GM12875 (cell line): ENCODE measurements around the gene FSCN2.
A peak's percentile ranks its signal among the peaks of the same experiment; 100 is the strongest.

Experiments
- H3K4me3 ChIP-seq: one replicate; pipeline ENCODE4 v1.5.1; 2011; ENCODE audit warnings: low read depth, low read length, control low read depth
- CTCF ChIP-seq: IDR thresholded peaks from 2 replicates; pipeline ENCODE4 v1.5.1; 2011; ENCODE audit warnings: low read depth, mild to moderate bottlenecking, control low read depth, inconsistent platforms, low read length, moderate library complexity, borderline replicate concordance; ENCODE audit not compliant: insufficient read depth

FSCN2 gene

GRCh38 chr17:81487487-81488275, 40.5 kb upstream of the FSCN2 start:
- no peak for TF ChIP-seq CTCF
- peak overlapping the region; percentile 60 for H3K4me3 ChIP-seq

GRCh38 chr17:81488276-81488860, 39.8 kb upstream of the FSCN2 start:
- H3K4me3 ChIP-seq: peak overlapping the region; percentile 60
- no peak for TF ChIP-seq CTCF

- TF ChIP-seq CTCF: no peak
- no peak overlapping the region for H3K4me3 ChIP-seq
Measured at GRCh38 chr17:81489012-81489997, 38.9 kb upstream of the FSCN2 start.

- H3K4me3 ChIP-seq: no peak overlapping the region
- no peak for TF ChIP-seq CTCF
Measured at GRCh38 chr17:81489998-81490992, 37.9 kb upstream of the FSCN2 start.

GRCh38 chr17:81491181-81491581, 37.0 kb upstream of the FSCN2 start:
- no peak for TF ChIP-seq CTCF
- H3K4me3 ChIP-seq: no peak overlapping the region

- H3K4me3 ChIP-seq: no peak overlapping the region
- TF ChIP-seq CTCF: no peak
Measured at GRCh38 chr17:81491761-81492160, 36.4 kb upstream of the FSCN2 start.
